ENCODE measurements around the gene DEPP1. TPM values are rescaled to one million over a fixed set of nuclear protein-coding genes. Genes with fewer than 3 reads are reported as not detected.
A peak's percentile ranks its signal among the peaks of the same experiment; 100 is the strongest.

The DEPP1 gene
- total RNA-seq, 6 experiments from 2014 or later: 5.3 to 94.6 (median 71.5) TPM

DNA sequence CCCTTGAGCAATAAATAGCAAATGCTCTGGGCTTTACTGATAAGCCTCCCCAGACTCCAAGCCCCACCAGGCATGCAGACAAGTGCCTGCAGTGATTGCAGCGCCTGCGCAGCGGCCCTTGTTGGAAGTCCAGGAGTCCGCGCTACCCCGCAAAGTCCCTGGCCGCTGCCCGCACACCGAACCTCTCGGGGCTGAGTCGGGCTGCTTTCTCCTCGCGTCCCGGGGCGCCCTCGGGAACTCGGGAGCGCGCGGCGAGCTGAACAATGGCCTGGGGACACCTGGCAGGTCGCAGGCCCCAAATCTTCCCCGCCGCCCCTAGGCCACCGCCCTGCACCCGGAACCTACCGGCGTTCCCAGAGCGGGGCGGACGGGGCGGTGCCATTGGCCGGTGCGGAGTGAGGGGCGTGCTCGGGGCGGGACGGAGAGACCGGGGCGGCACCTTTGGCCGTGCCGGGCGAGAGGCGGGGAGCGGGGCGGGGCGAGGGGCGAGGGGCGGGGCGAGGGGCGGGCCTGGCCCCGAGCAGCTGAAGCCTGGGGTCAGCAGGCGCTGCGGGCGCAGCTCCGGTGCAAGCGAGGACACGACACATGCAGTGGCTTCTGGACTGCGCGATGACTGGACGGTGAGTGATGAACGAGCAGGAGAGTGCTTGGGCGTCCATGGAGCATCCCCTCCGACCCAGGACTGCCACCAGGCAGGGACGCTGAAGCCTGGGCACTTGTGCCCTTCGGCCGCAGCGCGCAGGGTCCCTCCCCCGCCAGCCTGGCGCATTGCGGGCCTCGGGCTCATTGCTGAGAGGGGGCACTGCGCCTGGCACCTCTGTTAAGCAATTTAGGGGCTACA, 19.1 kb downstream of the DEPP1 start, which contains the start of gene RASSF4:
Gene RASSF4 (plus strand): TSS at position 556 of the 841 bp plus-strand sequence. CDS start 10,401 bp downstream, outside the sequence.
- peak; percentile 85 to 96 (median 92) for ATAC-seq
- peak; percentile 98 for DNase-seq
- H3K27ac ChIP-seq: peak within 1 kb of the TSS; percentile 81 to 91 (median 84)
- intact Hi-C loops (cut with DNase I): no loop called here
- H3K4me1 ChIP-seq: peaks cover 0 to 57% (median 12%) of the 10 kb centered on the region in 4 donors
- no CpG with 5 or more reads among the region's 74 CpGs for WGBS (ENCODE audit: insufficient coverage, low coverage, low lambda C conversion rate, missing lambda C conversion rate)
- TF ChIP-seq, protein P1, sequence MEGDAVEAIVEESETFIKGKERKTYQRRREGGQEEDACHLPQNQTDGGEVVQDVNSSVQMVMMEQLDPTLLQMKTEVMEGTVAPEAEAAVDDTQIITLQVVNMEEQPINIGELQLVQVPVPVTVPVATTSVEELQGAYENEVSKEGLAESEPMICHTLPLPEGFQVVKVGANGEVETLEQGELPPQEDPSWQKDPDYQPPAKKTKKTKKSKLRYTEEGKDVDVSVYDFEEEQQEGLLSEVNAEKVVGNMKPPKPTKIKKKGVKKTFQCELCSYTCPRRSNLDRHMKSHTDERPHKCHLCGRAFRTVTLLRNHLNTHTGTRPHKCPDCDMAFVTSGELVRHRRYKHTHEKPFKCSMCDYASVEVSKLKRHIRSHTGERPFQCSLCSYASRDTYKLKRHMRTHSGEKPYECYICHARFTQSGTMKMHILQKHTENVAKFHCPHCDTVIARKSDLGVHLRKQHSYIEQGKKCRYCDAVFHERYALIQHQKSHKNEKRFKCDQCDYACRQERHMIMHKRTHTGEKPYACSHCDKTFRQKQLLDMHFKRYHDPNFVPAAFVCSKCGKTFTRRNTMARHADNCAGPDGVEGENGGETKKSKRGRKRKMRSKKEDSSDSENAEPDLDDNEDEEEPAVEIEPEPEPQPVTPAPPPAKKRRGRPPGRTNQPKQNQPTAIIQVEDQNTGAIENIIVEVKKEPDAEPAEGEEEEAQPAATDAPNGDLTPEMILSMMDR (IDR thresholded peaks at IDR 0.05): no peak
- peak; percentile 94 for TF ChIP-seq POLR2A (IDR thresholded peaks at IDR 0.05)
- H3K9me3 ChIP-seq: no peaks in the 10 kb centered on the region
- H3K36me3 ChIP-seq: no peaks in the 10 kb centered on the region
- H3K27me3 ChIP-seq: no peaks in the 10 kb centered on the region
- H3K4me3 ChIP-seq: peak within 1 kb of the TSS; percentile 66 to 86 (median 81)

GRCh38 chr10:44958898-44959246, 19.7 kb downstream of the DEPP1 start:
- Histone ChIP-seq H3K9me3 (no peaks in the 10 kb centered on the region), H3K27ac (peak overlapping the region; percentile 81 to 91 (median 84)), H3K4me3 (peak overlapping the region; percentile 66 to 86 (median 81)), H3K4me1 (peaks cover 0 to 51% (median 10%) of the 10 kb centered on the region in 4 donors), H3K36me3 (peaks cover 0 to 3% (median 0%) of the 10 kb centered on the region in 4 donors), H3K27me3 (no peaks in the 10 kb centered on the region)
- intact Hi-C loops (cut with DNase I): no loop called here
- no peak for TF ChIP-seq POLR2A (IDR thresholded peaks at IDR 0.05)
- WGBS (ENCODE audit: insufficient coverage, low coverage, low lambda C conversion rate, missing lambda C conversion rate): 0% methylated on average over 6 of the region's 6 CpGs
- DNase-seq: no peak
- ATAC-seq: no peak

- peak in 2 of 4 donors; percentile 6 to 65 for ATAC-seq
- H3K27me3 ChIP-seq: no peaks in the 10 kb centered on the region
- no peak for TF ChIP-seq POLR2A (IDR thresholded peaks at IDR 0.05)
- TF ChIP-seq, protein P1 (IDR thresholded peaks at IDR 0.05): no peak
- intact Hi-C loops (cut with DNase I): no loop called here
- peak overlapping the region; percentile 66 to 86 (median 81) for H3K4me3 ChIP-seq
- 15% methylated on average over 3 of the region's 5 CpGs for WGBS (ENCODE audit: insufficient coverage, low coverage, low lambda C conversion rate, missing lambda C conversion rate)
- H3K4me1 ChIP-seq: peaks cover 0 to 46% (median 7%) of the 10 kb centered on the region in 4 donors
- peak overlapping the region; percentile 81 to 91 (median 84) for H3K27ac ChIP-seq
- peaks cover 0 to 4% (median 0%) of the 10 kb centered on the region in 4 donors for H3K36me3 ChIP-seq
- H3K9me3 ChIP-seq: no peaks in the 10 kb centered on the region
- DNase-seq: peak in 1 of 3 donors; percentile 38
Observed at GRCh38 chr10:44958196-44958897, 20.3 kb downstream of the DEPP1 start.

DNA sequence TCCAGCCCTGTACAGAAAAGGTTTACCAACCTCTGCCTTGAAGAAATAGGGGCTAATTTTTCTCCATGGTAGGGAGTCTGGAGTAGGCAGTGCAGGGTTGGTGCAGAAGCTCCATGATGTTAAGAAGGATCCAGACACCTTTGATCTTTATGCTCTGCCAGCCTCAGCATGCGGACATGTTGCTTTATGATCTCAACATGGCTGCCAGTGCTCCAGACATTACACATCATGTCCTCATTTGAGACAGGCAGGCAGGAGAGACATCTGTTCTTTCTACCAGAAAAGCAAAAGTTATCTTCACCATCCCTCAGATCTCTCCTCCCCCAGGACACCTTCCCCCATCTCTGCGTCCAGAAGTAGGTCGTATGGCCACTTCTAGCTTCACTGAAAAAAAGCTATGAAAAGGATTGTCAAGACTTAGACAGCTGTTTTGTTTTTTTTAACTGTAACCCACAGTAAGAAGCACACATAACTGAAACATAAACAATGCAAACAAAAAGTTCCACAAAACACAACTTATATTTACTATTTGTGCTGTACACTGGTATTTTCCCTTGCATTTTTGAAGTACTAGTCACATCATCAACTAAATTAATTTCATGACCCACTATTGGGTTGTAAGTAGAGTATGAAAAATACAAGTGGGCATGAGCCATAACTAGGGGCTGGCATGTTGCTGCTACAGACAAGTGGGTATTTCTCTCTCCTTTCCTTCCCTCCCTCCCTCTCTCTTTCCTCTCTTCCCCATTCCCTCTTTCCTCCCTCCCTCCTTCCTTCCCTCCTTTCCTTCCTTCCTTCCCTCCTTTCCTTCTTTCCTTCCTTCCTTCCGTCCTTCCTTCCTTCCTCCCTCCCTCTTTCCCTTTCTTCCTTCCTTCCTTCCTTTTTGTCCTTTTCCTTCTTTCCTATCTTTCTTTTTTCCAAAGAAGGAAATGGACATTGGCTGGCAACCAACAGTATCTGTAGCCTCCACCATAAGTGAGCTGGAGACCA, 21.6 kb downstream of the DEPP1 start:
- Histone ChIP-seq H3K9me3 (no peaks in the 10 kb centered on the region), H3K27ac (no peak overlapping the region), H3K27me3 (no peaks in the 10 kb centered on the region), H3K4me3 (no peak overlapping the region), H3K4me1 (peaks cover 0 to 43% (median 6%) of the 10 kb centered on the region in 4 donors), H3K36me3 (peaks cover 0 to 4% (median 0%) of the 10 kb centered on the region in 4 donors)
- WGBS (ENCODE audit: insufficient coverage, low coverage, low lambda C conversion rate, missing lambda C conversion rate): 80% methylated on average over 3 of the region's 4 CpGs
- intact Hi-C loops (cut with DNase I): no loop called here
- ATAC-seq (no peak), DNase-seq (peak in 1 of 3 donors; percentile 8)
- TF ChIP-seq POLR2A (IDR thresholded peaks at IDR 0.05): no peak
- TF ChIP-seq, protein P1 (IDR thresholded peaks at IDR 0.05): no peak
